ENCODE results near the gene DENND1A.

DENND1A gene

GRCh38 chr9:123852403-123852802 is 77.5 kb downstream of the DENND1A start:
- no peak for DNase-seq (ENCODE audit: low read depth)
- TF ChIP-seq CTCF (conservative IDR thresholded peaks at IDR 0.05; ENCODE audit: control insufficient read depth, insufficient read depth, low read depth, low read length): no peak
- H3K4me3 ChIP-seq (ENCODE audit: control insufficient read depth, low read depth, low read length): no peak overlapping the region

- DNase-seq (ENCODE audit: low read depth): no peak
- no peak for TF ChIP-seq CTCF (conservative IDR thresholded peaks at IDR 0.05; ENCODE audit: control insufficient read depth, insufficient read depth, low read depth, low read length)
Measured at GRCh38 chr9:123851851-123852250, 78.1 kb downstream of the DENND1A start.

GRCh38 chr9:123848447-123849085 is 81.4 kb downstream of the DENND1A start:
- H3K4me3 ChIP-seq (ENCODE audit: control insufficient read depth, low read depth, low read length): no peak overlapping the region
- DNase-seq (ENCODE audit: low read depth): no peak
- no peak for TF ChIP-seq CTCF (conservative IDR thresholded peaks at IDR 0.05; ENCODE audit: control insufficient read depth, insufficient read depth, low read depth, low read length)

More at GRCh38 chr9:123851851-123852250, 78.1 kb downstream of the DENND1A start:
- no peak overlapping the region for H3K4me3 ChIP-seq (ENCODE audit: control insufficient read depth, low read depth, low read length)

- no peak overlapping the region for H3K4me3 ChIP-seq (ENCODE audit: control insufficient read depth, low read depth, low read length)
- no peak for TF ChIP-seq CTCF (conservative IDR thresholded peaks at IDR 0.05; ENCODE audit: control insufficient read depth, insufficient read depth, low read depth, low read length)
- DNase-seq (ENCODE audit: low read depth): no peak
Measured at GRCh38 chr9:123846966-123847365, 83.0 kb downstream of the DENND1A start.

GRCh38 chr9:123843703-123844102 is 86.2 kb downstream of the DENND1A start:
- DNase-seq (ENCODE audit: low read depth): no peak
- no peak overlapping the region for H3K4me3 ChIP-seq (ENCODE audit: control insufficient read depth, low read depth, low read length)
- no peak for TF ChIP-seq CTCF (conservative IDR thresholded peaks at IDR 0.05; ENCODE audit: control insufficient read depth, insufficient read depth, low read depth, low read length)

- no peak for DNase-seq (ENCODE audit: low read depth)
- H3K4me3 ChIP-seq (ENCODE audit: control insufficient read depth, low read depth, low read length): no peak overlapping the region
- TF ChIP-seq CTCF (conservative IDR thresholded peaks at IDR 0.05; ENCODE audit: control insufficient read depth, insufficient read depth, low read depth, low read length): no peak
Measured at GRCh38 chr9:123835821-123836220, 94.1 kb downstream of the DENND1A start.
